HG02970 (cell line): Measurements from ENCODE around the gene C1RL.

Experiments used
- ATAC-seq: cut with Tn5 transposase; IDR thresholded peaks from one replicate; pipeline ENCODE4 v1.9.1; 2021; ENCODE audit warnings: mild to moderate bottlenecking, moderate library complexity, moderate number of reproducible peaks; ENCODE audit not compliant: unreplicated experiment, low FRiP score

C1RL gene

DNA sequence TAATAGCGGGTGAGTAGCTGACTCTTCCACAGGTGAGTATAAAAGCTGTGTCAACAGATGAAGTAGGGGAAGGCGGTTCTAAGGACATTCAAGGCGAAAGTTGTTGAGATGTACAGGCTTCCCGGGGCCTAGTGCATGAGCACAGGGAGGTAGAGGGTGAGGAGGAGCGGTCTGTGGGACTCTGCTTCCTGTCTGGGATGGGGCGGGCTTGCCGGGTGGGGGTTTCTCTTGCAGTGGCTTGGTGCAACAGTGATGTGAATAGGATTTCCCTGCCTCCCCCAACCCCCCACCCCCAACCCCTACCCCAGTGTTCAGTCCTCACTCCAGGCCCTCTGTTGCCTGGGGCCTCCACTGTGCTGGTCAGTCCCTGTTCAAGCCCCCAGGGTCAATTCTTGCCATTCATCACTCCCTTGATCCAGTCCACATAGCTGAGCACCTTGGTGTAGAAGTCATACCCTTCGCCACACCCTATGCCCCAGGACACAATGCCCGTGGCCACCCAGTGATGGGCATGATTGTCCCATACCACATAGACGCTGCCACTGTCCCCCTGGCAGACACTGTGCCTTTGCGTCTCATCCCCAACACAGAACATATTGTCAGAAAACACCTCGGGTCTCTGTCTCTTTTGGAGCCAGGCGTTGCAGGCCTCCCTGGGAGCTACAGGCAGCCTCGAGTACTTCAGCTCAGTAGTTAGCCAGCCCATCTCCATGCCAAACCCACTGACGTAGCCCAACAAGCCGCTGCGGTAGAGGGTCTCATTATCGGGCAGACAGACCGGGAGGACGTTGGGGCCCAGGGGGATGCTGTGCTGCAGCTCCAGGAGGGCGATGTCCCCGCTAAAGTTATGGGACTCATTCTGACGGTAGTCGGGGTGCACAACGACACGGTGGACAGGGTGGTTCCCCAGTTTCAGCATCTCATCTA lies 12.7 kb downstream of the C1RL start:
- ATAC-seq: no peak

DNA sequence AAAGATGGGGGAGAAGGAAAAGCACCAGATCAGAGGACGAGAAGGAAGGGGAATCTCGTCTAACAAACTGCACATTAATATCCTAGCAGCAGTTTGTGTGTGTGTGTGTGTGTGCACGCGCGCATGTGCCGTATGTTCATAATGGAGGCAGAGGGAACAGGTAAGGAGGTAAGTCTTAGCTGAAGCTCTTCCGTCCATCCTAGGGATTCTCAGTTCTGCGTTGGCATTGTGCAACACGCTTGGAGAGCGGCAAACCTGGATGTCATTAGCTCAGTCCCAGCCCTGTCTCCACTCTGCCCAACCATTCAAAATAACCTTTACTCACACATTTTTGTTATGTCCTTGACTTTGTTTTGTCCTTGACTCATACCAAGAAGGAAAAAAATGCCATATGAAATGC lies 15.1 kb downstream of the C1RL start:
- ATAC-seq: no peak

DNA sequence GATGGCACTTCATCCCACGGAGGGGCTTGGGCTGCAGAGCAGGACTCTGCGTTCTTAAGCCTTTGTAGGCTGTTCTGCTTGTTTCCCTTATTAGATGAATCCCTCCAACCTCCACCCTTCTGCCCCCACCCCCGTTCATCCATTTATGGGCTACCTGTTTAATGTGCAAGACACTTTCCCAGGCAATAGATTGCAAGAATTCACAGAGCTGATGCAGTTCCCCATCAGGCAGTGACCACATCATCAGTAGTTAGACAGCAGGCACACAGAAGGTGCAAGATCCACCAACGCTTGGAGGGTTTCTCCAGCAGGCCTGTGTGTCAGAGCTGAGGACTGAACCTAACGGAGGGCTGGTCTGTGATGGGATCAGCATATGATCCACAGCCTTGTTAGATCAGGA lies 15.5 kb downstream of the C1RL start:
- ATAC-seq: no peak

DNA sequence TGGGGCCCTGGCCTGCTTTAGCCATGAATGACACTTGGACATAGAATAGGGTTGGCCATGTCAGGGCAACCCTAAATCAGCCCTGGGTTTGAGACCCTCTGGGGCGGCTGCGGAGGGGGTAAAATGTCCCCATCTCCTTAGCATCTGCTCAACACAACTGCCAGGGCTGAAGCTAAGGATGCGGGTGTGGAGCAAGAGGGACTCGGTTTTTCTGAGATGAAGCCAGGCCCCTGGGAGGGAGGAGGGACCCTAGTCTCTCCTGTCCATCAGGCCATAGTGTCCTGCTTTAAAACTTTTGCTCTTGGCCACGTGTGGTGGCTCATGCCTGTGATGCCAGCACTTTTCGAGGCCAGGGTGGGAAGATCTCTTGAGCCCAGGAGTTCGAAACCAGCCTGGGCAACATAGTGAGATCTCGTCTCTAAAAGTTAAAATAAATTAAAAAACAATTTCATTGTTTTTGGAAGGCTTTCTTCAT lies 16.0 kb downstream of the C1RL start:
- no peak for ATAC-seq

DNA sequence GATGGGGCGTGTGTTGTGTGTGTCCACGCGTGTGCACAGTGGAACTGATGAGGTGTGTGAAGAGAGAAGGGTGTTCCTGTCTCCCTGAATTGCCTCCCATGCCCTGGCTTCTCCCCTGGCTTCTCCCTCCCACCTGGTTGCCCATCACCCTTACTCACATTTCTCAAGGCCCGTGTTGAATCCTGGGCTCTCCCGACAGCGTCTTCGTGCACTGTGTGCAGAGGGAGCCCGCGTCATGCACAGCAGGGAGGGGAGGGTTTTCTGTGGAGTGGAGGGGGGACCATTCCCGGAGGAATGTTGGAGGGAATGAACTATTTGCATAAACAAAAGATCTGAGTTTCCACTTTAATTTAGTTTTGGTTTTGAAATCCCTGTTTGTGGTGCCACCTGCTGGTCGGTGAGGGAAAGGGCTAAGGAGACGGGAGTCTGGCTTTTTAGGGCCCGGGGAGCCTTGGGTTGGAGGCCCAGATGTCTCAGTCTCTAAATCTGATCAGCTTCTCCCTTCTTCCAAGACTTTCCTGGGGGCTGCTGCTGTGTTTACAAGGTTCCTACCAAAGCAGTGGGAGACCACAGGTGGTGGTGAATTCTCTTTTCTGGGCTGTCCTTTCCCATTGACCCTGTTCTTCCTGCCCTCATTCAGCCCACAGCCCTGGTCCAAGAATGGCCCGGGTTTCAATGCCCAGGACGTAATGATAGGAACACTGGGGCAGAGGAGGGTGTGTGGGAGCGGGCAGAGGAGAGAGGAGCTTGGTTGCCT lies 16.6 kb downstream of the C1RL start, which contains the start of gene C1R:
TSS of gene C1R (minus strand) at position 217 of the 757 bp plus-strand sequence. CDS start at position 160, 57 bp downstream.
- no peak for ATAC-seq

DNA sequence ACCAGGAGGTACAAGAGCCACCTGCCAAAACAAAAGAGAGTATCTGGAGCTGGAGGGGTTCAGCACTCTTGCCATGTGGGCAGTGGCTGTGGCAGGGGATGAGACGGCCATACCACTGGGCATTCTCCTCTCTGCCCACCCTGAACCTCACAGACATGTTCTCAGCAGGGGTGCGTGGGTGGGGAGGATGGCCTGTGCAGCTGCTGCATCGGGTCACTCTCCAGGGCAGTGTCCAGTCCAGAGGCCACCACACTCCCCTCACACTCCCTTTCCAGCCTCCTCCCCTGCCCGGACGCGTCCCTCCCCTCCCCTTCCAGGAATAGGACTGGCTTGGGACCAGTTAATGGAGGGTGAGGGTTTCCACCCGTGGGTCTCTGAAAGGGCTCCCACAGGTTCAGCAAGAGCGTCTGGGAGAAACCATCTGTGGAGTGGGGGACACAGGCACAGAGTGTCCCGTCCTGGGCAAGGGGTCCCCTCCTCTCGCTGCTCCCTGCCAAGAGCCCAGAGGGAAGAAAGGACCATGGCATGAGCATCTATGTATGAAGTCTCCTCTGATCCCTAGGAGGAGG lies 17.3 kb downstream of the C1RL start:
- ATAC-seq: no peak

DNA sequence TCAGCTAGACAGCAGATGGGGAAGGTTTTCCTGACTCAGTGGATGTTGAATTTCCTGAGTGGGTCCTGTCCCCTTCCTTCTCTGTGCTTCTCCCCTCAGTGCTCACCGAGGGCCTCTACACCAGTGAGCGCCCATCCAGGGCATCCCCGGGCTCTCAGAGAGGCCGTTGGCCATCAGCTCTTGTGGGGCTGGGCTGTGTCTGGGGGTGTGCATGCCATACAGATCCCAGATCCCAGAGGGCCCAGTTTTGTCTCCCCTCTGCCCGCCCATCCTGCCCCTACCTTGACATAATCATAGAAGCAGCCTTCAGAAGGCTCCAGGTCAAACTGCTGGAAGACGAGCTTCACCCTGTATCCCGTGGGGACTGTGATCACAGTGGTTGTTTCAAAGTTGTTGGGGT lies 17.8 kb downstream of the C1RL start:
- ATAC-seq: no peak

DNA sequence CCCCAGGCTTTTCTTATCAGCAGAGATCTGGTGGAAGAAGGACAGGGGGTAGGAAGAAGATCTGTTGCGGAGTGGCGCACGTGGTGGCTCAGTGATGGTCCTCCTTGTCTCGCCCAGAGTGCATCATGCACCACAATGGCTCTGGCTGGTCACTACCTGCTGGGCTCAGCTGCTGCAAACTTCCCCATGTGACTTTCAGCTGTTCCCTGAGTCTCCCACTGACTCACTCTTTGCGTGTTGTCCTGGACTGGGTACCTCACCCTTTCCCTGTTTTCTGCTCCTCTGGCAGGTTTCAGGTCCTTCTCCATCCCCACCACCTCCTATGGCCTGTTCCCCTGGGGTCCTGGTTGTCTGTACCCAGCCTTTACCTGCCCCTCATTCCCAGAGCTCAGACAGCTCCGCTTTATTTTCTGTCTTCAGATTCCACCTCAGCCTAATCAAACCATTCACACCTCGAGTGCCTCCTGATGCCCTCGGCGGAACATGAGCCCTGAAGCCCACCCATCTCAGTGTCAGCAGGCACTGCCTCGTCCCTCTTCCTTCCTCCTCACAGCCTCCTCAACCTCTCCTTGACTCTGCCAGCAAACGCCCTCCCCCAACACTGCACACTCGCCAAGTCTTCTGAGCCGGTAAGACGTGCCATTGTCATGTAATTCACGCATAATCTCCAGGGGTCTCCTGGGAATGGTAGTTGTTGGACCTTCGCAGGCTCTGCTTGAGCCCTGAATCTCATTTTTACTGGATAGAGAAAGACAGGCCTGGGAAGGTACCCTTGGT lies 18.6 kb downstream of the C1RL start:
- no peak for ATAC-seq

DNA sequence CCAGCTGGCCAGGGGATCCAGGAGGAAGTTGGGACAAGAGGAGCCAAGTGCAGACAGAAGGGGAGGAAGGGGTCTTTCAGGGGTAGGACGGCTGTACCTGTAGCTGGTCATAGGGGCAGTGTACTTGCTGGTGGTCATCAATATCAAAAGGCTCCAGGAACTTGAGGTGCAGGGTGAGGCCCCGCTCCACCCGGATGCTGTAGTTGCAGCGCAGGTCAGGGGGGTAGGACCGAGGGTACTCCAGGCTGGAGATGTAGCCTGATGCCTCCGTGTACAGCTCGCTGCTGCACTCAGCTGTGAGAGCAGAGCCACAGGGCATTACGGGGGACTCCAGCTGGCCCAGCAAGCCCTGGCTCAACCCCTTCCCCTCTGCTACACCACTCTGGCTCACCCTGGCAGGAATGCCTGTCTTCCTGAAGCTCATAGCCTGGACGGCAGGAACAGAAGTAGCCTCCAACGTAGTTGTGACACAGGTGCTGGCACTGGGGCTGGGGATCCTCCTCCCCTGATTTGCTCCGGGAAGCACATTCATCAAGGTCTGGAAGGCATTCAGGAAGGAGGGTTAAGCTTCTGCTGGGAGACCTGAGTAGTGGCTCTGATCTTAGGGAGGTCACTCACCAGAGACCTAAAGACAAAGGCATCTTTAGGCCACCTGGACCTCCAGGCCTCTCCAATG lies 19.7 kb downstream of the C1RL start:
- ATAC-seq: no peak

DNA sequence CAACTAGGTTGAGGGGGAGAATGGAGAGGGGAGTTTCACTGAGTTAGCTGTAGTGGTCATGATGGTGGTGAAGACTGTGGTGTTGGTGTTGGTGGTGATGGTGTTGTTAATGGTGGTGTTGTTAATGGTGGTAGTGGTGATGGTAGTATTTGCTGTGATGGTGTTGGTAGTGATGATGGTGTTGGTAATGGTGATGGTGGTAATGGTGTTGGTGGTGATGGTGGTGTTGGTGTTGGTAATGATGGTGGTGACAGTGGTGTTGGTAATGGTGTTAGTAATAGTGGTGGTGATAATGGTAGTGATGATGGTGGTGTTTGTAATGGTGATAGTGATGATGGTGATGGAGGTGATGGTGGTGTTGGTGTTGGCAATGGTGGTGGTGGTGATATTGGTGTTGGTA lies 25.9 kb downstream of the C1RL start:
- no peak for ATAC-seq

DNA sequence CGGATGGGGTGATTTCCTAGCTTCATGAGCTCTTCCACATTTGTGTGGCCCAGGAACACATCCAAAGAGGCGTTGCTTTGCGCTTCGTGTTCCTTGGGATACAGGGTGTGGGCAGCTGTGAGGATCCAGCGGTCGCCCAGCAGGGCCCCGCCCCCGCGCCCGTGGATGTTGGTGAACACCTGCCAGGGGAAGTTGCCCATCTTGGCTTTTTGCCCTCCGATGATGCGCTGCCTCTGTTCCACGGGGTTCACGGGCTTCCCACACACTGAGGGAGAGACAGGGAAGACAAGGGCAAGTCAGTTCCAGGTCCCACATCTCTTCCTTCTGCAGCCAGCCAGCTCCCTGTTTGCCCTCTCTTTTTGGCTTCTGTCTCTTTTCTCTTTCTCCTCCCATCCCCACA lies 28.0 kb downstream of the C1RL start:
- no peak for ATAC-seq

DNA sequence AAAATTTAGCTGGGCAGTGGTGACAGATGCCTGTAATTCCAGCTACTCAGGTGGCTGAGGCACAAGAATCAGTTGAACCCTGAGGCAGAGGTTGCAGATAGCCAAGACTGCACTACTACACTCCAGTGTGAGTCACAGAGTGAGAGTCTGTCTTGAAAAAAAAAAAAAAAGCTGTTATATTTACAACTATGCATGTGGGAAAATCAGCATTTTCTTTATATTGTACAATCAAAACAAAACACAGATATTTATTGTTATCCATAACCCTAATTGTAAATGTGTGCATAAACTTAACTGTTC lies 29.2 kb downstream of the C1RL start:
- ATAC-seq: no peak

DNA sequence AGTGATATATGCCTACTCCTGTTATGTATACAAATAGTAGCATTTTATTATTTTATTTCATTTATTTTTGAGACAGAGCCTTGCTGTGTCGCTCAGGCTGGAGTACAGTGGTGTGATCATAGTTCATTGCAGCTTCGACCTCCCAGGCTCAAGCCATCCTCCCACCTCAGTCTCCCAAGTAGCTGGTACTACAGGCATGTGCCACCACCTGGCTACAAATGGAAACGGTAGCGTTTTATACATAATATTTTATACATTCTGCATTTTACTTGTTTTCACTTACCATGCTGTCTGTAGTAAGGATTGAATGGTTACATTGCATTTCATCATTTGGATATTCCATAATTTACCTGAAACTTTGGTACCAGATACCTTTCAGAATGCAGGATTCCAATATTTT lies 30.9 kb downstream of the C1RL start:
- ATAC-seq: no peak

DNA sequence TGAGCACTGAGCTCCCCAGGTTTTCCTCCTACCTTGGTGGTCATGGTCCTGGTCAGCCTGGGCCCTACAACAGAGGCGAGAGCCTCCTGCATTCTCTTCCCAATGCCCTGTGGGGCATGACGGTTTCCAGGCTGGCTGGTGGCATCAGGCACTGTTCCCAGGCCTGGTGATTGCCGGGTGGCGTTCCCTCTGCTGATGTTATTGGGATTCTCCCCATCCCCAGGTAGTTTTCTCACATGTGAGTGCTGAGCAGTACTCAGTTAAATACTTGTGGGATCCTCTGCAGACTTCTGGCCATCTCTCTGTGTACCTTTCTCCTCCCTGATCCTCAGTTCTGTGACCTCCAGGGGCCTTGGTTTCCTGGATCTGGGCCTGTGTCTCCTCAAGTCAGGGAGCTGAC lies 32.5 kb downstream of the C1RL start:
- ATAC-seq: no peak

DNA sequence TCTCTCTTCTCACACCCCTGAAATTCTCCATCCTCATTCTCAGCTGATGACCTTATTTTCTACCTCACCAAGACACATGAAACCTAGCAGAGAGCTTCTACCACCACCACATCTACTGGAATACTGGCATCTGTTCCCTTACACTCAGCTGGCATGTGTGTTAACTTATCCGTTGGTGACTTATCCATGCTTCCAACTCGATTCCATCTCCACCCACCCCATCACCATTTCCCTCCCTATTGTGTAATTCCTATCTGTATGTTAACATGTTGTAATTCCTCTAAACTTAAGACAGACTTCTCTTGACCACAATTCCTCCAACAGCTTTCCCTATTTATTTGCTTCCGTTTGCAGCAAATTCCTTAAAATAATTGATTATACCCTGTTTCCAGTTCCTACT lies 33.1 kb downstream of the C1RL start:
- ATAC-seq: no peak

DNA sequence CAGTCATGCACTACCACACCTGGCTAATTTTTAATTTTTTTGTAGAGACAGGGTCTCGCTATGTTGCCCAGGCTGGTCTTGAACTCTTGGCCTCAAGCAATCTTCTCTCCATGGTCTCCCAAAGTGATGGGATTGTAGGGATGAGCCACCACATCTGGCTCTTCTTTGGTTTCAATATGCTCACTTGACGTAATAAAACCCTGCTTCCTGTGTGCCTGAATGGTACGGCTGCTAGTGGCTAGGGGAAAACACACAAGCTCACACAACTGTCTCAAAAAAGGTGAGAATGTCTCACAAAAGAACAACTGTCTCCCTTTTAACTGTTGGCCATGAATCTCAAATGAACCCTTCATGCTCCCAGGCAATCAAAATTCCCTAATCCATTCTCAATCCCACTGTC lies 33.5 kb downstream of the C1RL start:
- ATAC-seq: no peak

DNA sequence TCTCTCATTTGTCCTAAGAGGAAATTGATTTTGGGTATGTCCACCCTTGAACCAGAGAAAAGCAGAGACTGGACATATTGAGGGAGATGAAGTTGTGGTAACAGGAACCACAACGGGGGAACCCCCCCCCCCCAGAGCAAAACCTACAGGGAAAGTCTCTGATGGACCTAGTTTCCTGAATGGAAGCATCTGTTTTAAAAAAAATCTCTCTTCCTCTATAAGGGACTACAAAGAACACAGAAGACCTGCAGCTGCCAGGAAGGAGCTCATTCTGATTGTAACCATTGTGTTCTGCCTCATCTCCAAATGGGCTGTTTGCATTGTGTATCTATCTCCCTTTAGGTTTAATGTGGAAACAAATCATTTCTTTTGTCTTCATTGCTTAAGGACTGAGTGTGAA lies 35.1 kb downstream of the C1RL start:
- no peak for ATAC-seq

DNA sequence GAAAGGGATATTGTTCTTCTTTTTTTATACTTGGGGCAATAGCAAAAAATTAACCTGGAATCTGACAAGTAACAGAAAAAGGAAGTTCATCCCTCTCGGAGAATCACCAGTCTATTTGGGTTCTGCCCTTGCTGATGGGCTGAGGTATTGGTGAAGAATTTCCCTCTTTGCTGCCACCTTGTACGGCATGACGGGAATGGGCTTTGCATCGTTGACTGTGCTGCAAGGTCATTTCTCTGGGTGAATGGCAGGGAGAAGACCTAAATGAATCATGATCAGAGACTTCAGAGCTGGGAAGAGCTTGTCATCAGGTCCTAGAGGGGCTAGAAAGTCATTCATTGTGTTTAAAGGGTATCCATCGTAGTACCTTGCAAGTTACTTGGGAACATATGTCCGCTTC lies 36.5 kb downstream of the C1RL start:
- ATAC-seq: no peak

DNA sequence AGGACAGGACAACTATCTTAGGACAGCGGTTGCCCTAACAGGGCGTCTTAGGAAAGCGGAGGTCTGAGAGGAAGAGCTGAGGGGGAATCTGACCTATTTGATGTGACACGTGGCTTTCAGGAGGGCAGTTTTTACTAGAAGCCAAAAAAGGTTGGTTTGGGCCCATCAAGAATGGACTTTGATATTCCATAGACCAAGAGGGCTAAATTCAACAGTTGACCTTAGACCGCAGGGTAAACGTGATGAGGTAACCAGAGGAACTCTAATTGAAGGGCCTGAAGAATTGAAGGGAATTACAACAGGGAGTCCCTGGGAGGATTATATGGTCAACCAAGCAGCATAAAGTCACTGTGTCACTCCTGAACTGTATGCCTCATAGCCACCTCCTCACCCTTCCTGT lies 37.0 kb downstream of the C1RL start:
- no peak for ATAC-seq

DNA sequence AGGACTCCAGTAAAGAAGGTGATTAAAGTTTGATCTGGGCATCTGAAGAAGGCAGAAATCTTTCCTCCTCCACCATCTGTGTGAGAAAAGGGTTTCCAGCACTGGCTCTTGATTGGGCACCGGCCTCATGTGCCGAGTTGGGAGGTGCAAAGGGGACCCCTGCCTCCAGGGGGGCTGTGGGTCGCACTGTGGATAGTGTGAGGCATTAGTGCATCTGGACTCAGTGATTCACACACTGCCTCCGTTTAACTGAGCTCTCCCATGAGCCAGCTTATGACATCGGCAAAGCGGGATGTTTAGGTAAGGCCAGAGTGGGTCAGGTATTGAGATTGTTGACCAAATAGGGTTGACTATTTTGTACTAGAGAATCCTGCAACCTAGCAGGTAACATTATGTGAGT lies 39.6 kb downstream of the C1RL start:
- ATAC-seq: no peak
